Stimulated activated CD8-positive, alpha-beta memory T cell treated with anti-CD3 and anti-CD28 coated beads, Interleukin-7, amount 100 ng/mL, for 1 hour (primary cell): Measurements from ENCODE around the gene CLDN19.
A peak's percentile ranks its signal among the peaks of the same experiment; 100 is the strongest.
"Not testable (repeated sequence)": the region's sequence is repeated elsewhere in the genome, so short reads cannot be mapped to it uniquely, and the experiment has no call there.

ENCODE experiments used
- DNase-seq, 2 donors: peaks; one replicate each; pipeline ENCODE4 v3.0.0-alpha.2; 2020; ENCODE audit warnings: low read depth in 2 of 2

CLDN19 gene

GRCh38 chr1:42759114-42759513 lies 19.1 kb upstream of the CLDN19 start:
- DNase-seq, result no peak

- no peak for DNase-seq
These were observed 18.6 kb upstream of the CLDN19 start for GRCh38 chr1:42758641-42759040.

DNA sequence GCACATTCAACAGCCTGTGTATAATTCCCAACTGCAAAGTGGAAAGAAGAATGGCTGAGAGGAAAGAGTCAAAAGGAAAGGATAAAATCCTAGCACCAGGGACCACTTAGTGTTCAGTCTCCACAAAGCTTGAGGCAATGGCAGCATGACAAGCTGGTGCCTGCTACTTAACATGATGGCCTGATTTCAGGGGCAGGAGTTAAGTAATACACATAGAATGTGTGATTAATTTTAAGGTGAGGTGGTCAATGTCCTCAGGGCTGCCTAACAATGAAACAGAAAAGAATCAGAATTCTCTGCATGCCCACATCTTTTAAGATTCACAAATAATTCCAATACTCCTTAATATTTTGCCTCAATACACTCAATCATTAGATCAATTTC lies 17.8 kb upstream of the CLDN19 start:
- DNase-seq, result no peak

GRCh38 chr1:42756956-42757891 lies 17.2 kb upstream of the CLDN19 start:
- no peak for DNase-seq

GRCh38 chr1:42753070-42753469 lies 13.0 kb upstream of the CLDN19 start:
- DNase-seq, result no peak

DNA sequence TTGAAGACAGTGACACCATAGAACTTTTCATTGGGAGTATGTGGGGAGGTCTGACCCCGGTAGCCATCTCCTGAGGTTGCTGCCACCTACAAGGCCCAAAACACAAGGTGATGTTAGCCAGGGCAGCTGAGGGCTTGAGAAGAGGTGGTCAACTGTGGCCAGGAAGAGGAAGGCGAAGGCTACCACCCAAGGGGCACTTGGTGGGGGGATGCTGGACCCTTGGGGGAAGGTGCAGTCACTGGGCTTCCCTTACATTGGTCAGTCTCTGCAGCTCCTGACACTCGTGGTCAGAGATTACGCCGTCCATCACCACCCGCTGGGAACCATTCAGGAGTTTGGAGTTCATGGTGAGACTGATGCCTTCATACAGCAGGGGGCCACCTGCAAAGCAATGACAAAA lies 12.2 kb upstream of the CLDN19 start:
- DNase-seq, result no peak

DNA sequence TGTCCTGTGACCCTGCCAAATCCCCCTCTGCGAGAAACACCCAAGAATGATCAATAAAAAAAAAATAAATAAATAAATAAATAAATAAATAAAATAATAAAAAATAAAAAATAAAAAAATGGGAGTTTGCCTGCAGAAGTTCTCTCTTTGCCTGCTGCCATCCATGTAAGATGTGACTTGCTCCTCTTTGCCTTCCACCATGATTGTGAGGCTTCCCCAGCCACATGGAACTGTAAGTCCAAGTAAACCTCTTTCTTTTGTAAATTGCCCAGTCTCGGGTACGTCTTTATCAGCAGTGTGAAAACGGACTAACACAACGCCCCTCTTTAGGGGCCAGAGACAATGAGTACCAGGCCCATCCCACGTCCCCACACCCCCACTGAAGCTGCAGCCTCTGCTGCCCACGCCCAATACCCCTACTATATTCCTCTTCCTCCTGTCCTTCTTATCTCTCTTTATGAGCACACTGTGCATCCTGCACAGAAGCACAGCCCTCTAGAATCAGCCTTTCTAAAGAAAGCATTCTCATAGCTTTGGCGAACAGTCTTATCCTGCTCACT lies 11.6 kb upstream of the CLDN19 start:
- DNase-seq, result not testable (repeated sequence)

DNA sequence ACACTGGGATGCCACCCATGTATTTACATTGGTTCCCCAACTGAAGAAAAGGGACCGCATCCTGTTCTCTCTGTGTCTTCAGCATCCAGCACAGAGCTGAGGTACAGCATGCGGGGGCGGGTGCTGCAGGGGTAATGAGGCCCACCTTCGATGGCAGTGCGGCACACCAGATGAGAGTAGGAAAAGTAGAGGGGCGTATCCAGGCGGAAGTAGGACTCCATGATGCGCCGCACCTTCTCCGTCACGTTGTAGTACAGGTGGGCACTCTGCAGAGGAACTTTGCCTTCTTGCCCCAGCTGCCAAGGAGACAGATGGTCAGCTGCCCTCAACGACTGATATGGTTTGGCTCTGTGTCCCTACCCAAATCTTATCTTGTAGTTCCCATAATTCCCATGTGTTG lies 10.0 kb upstream of the CLDN19 start:
- no peak for DNase-seq

DNA sequence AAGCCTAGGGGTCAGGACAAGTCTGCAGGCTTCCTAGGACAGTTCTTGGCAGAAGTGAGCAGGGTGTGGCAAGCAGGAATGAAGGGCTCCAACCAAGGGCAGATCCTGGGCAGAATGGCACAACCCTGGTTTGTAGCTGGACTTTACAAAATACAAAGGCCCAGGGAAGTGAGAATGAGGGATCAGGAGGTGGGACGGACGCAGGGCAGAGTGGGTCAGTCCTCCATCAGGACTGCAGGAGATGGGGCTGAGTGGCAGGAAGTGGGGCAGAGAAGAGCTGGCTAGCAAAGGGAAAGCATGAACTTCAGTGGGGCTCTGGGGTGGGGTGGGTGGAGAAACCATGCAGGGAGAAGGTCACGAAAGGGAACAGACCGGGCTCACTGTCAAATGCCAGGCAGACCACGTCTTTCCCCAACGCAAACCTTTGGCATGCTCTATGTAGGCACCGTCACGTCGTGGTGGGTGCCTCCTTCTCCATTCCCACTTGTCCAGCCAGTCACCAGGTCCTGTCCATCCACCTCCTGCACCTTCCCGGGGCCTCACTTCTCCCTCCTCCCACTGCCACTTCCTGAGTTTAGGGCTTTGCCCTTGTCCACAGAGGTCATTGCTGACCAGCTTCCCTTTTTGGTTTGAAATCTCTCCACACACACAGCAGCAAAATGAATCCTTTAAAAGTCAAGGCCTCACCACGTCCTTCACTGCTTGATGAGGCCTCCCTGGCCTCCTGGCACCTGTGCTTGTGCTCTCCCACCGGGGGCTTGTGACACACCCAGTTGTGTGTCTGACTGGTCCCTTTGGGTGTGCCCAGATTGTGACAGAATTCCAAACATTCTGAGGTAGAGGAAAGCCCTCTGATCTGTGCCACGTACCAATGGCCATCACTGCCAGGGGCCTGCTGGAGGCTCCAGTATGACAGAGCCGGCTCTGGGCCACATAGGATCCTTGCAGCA lies 8.7 kb upstream of the CLDN19 start:
- no peak for DNase-seq

DNA sequence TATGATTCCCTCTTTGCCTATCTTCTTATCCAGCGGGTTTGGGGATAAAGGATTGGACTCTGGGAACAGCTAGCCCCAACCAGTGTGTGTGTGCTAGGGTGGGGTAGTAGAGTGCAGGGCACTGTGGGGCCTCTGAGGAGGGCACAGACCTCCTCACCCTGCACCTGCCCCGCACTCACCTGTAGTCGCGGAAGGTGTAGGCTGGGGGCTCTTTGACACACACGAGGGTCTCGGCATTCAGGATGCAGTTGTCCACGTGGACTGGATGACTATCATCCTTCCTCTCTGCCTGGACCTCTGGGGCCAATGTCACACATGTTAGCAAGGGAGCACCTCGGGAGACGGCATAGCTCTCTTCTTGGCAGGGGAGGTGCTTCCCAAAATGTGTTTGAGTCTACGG lies 8.0 kb upstream of the CLDN19 start:
- DNase-seq, result no peak

- DNase-seq, result peak in 1 of 2 donors; percentile 31
These were observed 7.1 kb upstream of the CLDN19 start for GRCh38 chr1:42747125-42747524.

- no peak for DNase-seq
These were observed 6.5 kb upstream of the CLDN19 start for GRCh38 chr1:42746436-42747105.

GRCh38 chr1:42745851-42746250 lies 5.8 kb upstream of the CLDN19 start:
- no peak for DNase-seq

DNA sequence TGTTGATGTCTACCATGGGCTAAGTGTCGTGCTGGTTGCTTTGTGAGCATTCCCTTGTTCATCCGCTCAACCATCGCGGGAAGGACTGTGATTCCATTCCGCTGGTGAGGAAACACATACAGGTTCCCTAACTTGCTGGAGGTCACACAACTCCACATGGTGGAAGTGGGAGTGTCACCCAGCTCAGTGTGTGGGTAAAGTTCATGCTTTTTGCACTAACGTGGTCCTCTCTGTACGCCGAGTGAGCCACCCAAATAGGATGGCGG lies 4.0 kb upstream of the CLDN19 start:
- DNase-seq, result no peak

DNA sequence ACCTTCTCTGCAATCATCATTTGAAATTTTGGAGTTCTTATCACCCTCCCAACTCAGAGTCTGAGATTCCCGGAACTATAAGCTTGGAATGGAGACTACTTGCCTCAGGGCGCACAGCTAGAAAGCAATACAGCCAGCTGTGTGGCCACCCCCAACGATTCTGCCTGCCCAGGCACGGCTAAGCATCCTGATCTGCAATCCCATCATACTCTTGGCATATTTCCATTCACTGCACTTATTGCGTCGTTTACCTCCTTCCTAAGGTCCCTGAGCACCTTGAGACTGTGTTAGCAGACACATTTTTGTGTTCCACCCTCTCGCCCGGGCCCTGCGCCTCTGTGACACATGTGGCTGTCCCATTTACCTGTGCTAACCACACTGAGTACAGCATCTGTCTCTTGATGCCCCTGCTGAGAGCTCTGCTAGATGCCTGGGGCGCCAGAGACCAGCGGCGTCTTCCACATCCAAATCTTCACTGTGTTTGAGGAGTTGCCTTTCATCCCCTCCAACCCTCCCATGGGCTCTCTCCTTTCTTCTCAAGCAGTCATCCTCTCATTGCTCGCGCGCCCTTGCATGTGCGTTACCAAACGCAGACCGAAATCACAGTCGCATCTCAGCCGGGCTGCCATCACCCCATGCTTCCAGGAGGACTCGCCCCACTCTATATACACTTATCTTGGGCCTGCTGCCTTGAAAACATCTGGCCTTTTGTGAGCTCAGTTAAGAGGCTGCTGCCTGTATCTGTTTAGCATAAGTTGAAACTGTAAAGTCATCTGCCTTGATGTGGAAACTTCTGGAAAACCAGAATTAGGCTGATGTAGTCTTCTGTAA lies 3.5 kb upstream of the CLDN19 start:
- no peak for DNase-seq

- no peak for DNase-seq
These were observed 2.7 kb upstream of the CLDN19 start for GRCh38 chr1:42742617-42743316.

DNA sequence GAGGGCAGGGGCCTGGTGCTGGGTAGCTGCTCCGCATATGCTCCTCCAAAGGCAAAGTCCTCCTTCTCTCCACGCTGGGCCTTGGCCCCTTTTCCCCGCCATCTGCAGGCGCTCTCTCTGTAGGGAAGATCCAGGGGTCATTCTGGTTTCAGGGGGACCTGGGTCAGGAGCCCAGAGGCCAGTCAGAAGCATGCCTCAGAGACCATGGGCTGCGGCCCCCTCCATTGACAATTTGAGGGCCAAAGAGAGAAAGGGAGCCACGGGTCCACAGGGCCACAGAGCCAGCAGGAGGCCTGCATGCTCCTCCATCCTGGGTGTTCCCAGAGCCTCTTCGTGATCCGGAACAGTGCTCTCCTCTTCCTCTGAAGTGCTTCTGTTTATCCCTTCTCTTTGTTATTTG lies 2.1 kb upstream of the CLDN19 start:
- DNase-seq, result no peak

DNA sequence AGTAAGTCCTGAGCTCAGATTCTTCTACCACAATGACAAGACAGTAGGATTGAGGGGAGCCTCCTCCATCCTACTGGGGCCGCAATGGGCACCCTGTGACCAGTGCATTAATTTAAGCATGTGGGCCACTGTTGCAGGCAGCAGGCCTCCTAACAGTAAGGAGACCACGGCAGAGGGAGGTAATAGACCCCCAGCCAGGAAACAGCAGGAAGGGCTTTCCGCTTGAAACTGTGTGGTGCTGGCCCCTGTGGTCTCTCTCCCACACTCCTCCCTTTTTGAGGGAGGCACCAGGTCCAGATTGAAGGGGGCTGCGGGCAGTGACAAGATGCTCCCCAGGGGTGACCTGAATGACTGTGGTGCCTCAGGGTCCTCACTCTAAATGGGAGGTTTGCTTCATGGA lies 1.7 kb upstream of the CLDN19 start:
- no peak for DNase-seq

GRCh38 chr1:42740851-42741580 lies 980 bp upstream of the CLDN19 start:
- DNase-seq, result no peak

GRCh38 chr1:42738678-42739226 lies 1.3 kb downstream of the CLDN19 start:
- DNase-seq, result no peak
